A172 (cell line): ENCODE data around the gene CPPED1. TPM values are rescaled to one million over a fixed set of nuclear protein-coding genes. Genes with fewer than 3 reads are reported as not detected.

Experiments
- DNase-seq: peaks from one replicate; pipeline ENCODE4 v3.0.0-alpha.2; 2015; ENCODE audit warnings: low spot score
- total RNA-seq: library from RNA; depleted of rRNA; stranded (reverse); fragments of >200 nt; shearing (Covaris generic); gene quantifications from 2 replicates; pipeline ENCODE4 v1.2.3, GENCODE V29; 2014; rRNA removed

CPPED1 gene
- total RNA-seq, 1 experiment from 2014 or later, result 51.8 TPM

GRCh38 chr16:12609937-12610699, 193.6 kb downstream of the CPPED1 start:
- peak; percentile 33 for DNase-seq

Other genes starting within 250 kb of the CPPED1 start
- 7.3 and 11.4 TPM in 2 replicates for gene SHISA9, start 97.7 kb upstream of the CPPED1 start, total RNA-seq